Neuronal stem cell (in vitro differentiated cells): ENCODE data around the gene GALNT11.

Source experiments
- DNase-seq: peaks from one replicate; pipeline ENCODE4 v3.0.0-alpha.2; 2013; ENCODE audit warnings: low spot score
- H2AFZ ChIP-seq: one replicate; pipeline ENCODE4 v1.6.1; 2013; ENCODE audit warnings: mild to moderate bottlenecking, low read length, inconsistent platforms
- H2AK5ac ChIP-seq: 2 replicates; pipeline ENCODE4 v1.6.1; 2013; ENCODE audit warnings: low read depth, mild to moderate bottlenecking, inconsistent platforms, low read length, moderate library complexity, mixed read lengths
- H2BK120ac ChIP-seq: 2 replicates; pipeline ENCODE4 v1.6.1; 2013; ENCODE audit warnings: low read depth, mild to moderate bottlenecking, inconsistent platforms, low read length, moderate library complexity, mixed read lengths
- H2BK12ac ChIP-seq: one replicate; pipeline ENCODE4 v1.6.1; 2013; ENCODE audit warnings: low read length, inconsistent platforms
- H2BK15ac ChIP-seq: 2 replicates; pipeline ENCODE4 v1.6.1; 2013; ENCODE audit warnings: mild to moderate bottlenecking, low read length, inconsistent platforms, mixed read lengths
- H2BK5ac ChIP-seq: one replicate; pipeline ENCODE4 v1.6.1; 2013; ENCODE audit warnings: inconsistent platforms, mild to moderate bottlenecking, low read length, moderate library complexity
- H3K14ac ChIP-seq: one replicate; pipeline ENCODE4 v1.6.1; 2013; ENCODE audit warnings: low read length, inconsistent platforms
- H3K18ac ChIP-seq: 2 replicates; pipeline ENCODE4 v1.6.1; 2013; ENCODE audit warnings: low read length, inconsistent platforms
- H3K23ac ChIP-seq: 2 replicates; pipeline ENCODE4 v1.6.1; 2013; ENCODE audit warnings: low read depth, mild to moderate bottlenecking, mixed read lengths, low read length, inconsistent platforms; ENCODE audit not compliant: poor library complexity
- H3K27ac ChIP-seq: replicated peaks from 3 replicates; pipeline ENCODE4 v1.5.1; 2013; ENCODE audit warnings: low read length, inconsistent platforms
- H3K27me3 ChIP-seq, 3 experiments: 2 replicates each; pipeline ENCODE4 v1.6.1; 2013; ENCODE audit warnings: low read length in 3 of 3, mild to moderate bottlenecking in 2 of 3, inconsistent platforms in 1 of 3, low read depth in 1 of 3, mixed read lengths in 1 of 3, moderate library complexity in 1 of 3; ENCODE audit not compliant: control insufficient read depth in 3 of 3, insufficient read depth in 3 of 3
- H3K36me3 ChIP-seq, 2 donors: replicated peaks in 1 of 2; 2 replicates each; pipeline ENCODE4 v1.6.1; 2013; ENCODE audit warnings: low read length in 2 of 2; ENCODE audit not compliant: control insufficient read depth in 2 of 2, insufficient read depth in 2 of 2
- H3K4ac ChIP-seq: 2 replicates; pipeline ENCODE4 v1.6.1; 2013; ENCODE audit warnings: inconsistent platforms, mild to moderate bottlenecking, low read length, moderate library complexity
- H3K4me1 ChIP-seq, 2 donors: 1 replicate in 1 of 2; 2 replicates in 1 of 2; pipeline ENCODE4 v1.6.1; 2013; ENCODE audit warnings: low read length in 2 of 2, low read depth in 1 of 2; ENCODE audit not compliant: control insufficient read depth in 2 of 2, insufficient read depth in 1 of 2
- H3K4me2 ChIP-seq: one replicate; pipeline ENCODE4 v1.6.1; 2013; ENCODE audit warnings: mild to moderate bottlenecking, low read length, inconsistent platforms; ENCODE audit not compliant: insufficient read depth, poor library complexity, severe bottlenecking
- H3K4me3 ChIP-seq, 2 donors: 2 replicates each; pipeline ENCODE4 v1.5.1; 2013; ENCODE audit warnings: low read length in 2 of 2, mild to moderate bottlenecking in 2 of 2, inconsistent platforms in 1 of 2, moderate library complexity in 1 of 2
- H3K79me1 ChIP-seq: one replicate; pipeline ENCODE4 v1.6.1; 2013; ENCODE audit warnings: low read depth, mild to moderate bottlenecking, inconsistent platforms, low read length, moderate library complexity
- H3K9ac ChIP-seq: one replicate; pipeline ENCODE4 v1.6.1; 2013; ENCODE audit warnings: mild to moderate bottlenecking, low read depth, low read length, inconsistent platforms; ENCODE audit not compliant: poor library complexity
- H3K9me3 ChIP-seq, 2 donors: replicated peaks in 1 of 2; 2 replicates each; pipeline versions ENCODE3 to v1.6.1; 2013; ENCODE audit warnings: low read length in 2 of 2, mild to moderate bottlenecking in 2 of 2, inconsistent platforms in 1 of 2, low read depth in 1 of 2, mixed read lengths in 1 of 2, moderate library complexity in 1 of 2; ENCODE audit not compliant: control insufficient read depth in 2 of 2, insufficient read depth in 1 of 2
- H4K8ac ChIP-seq: one replicate; pipeline ENCODE4 v1.6.1; 2013; ENCODE audit warnings: low read depth, mild to moderate bottlenecking, inconsistent platforms, low read length, moderate library complexity
- H4K91ac ChIP-seq: one replicate; pipeline ENCODE4 v1.6.1; 2013; ENCODE audit warnings: low read length, low read depth, mild to moderate bottlenecking, inconsistent platforms; ENCODE audit not compliant: poor library complexity
- WGBS, 2 donors: extraction: QIAGEN DNeasy Blood & Tissue Kit; methylation state at CpG; one replicate each; pipeline ENCODE4 v1.1.7; 2013; ENCODE audit warnings: missing lambda C conversion rate in 2 of 2, mixed read lengths in 1 of 2; ENCODE audit not compliant: insufficient read length in 2 of 2, insufficient replicate concordance in 1 of 2; ENCODE audit errors: extremely low coverage in 2 of 2; 5-methylcytosine and 5-hydroxymethylcytosine counted together

The GALNT11 gene

GRCh38 chr7:152013230-152013629 lies 12.2 kb upstream of the GALNT11 start:
- Histone ChIP-seq H4K8ac (no peak overlapping the region), H2BK15ac (no peak overlapping the region), H2BK5ac (no peak overlapping the region), H3K79me1 (no peaks in the 10 kb centered on the region), H3K27ac (no peak overlapping the region), H3K36me3 (no peaks in the 10 kb centered on the region), H3K9ac (no peak overlapping the region), H4K91ac (no peak overlapping the region), H3K18ac (no peak overlapping the region), H3K9me3 (no peaks in the 10 kb centered on the region), H3K23ac (no peak overlapping the region), H3K14ac (no peak overlapping the region), H2BK12ac (no peak overlapping the region), H3K27me3 (no peaks in the 10 kb centered on the region), H3K4me3 (no peak overlapping the region), H3K4ac (no peak overlapping the region), H2AFZ (no peak overlapping the region), H2BK120ac (no peak overlapping the region), H2AK5ac (no peak overlapping the region), H3K4me2 (no peak overlapping the region), H3K4me1 (no peaks in the 10 kb centered on the region)
- no CpG with 5 or more reads among the region's 3 CpGs for WGBS, 2 donors
- no peak for DNase-seq

GRCh38 chr7:152013974-152014373 lies 11.5 kb upstream of the GALNT11 start:
- Histone ChIP-seq H3K9ac (no peak overlapping the region), H2BK120ac (no peak overlapping the region), H3K23ac (no peak overlapping the region), H3K79me1 (no peaks in the 10 kb centered on the region), H3K9me3 (no peaks in the 10 kb centered on the region), H4K8ac (no peak overlapping the region), H3K18ac (no peak overlapping the region), H3K4ac (no peak overlapping the region), H2BK15ac (no peak overlapping the region), H3K14ac (no peak overlapping the region), H3K27me3 (no peaks in the 10 kb centered on the region), H2BK12ac (no peak overlapping the region), H2AK5ac (no peak overlapping the region), H2BK5ac (no peak overlapping the region), H3K4me1 (no peaks in the 10 kb centered on the region), H3K4me2 (no peak overlapping the region), H3K36me3 (no peaks in the 10 kb centered on the region), H2AFZ (no peak overlapping the region), H4K91ac (no peak overlapping the region), H3K4me3 (no peak overlapping the region), H3K27ac (no peak overlapping the region)
- WGBS, 2 donors = no CpG with 5 or more reads among the region's 4 CpGs
- DNase-seq = no peak

- no peaks in the 10 kb centered on the region for H3K9me3 ChIP-seq
- H4K8ac ChIP-seq = no peak overlapping the region
- H3K14ac ChIP-seq = no peak overlapping the region
- H3K4ac ChIP-seq = no peak overlapping the region
- no peak overlapping the region for H2BK120ac ChIP-seq
- no peaks in the 10 kb centered on the region for H3K27me3 ChIP-seq
- no peak overlapping the region for H4K91ac ChIP-seq
- no peak overlapping the region for H2BK5ac ChIP-seq
- H3K18ac ChIP-seq = no peak overlapping the region
- H3K9ac ChIP-seq = no peak overlapping the region
- H2AFZ ChIP-seq = no peak overlapping the region
- no peak overlapping the region for H3K23ac ChIP-seq
- no peaks in the 10 kb centered on the region for H3K36me3 ChIP-seq
- no peak overlapping the region for H2AK5ac ChIP-seq
- H2BK12ac ChIP-seq = no peak overlapping the region
- H2BK15ac ChIP-seq = no peak overlapping the region
- no peak overlapping the region for H3K27ac ChIP-seq
- no peaks in the 10 kb centered on the region for H3K4me1 ChIP-seq
- DNase-seq = no peak
- WGBS, 2 donors = no CpG with 5 or more reads among the region's 5 CpGs
- H3K79me1 ChIP-seq = no peaks in the 10 kb centered on the region
- no peak overlapping the region for H3K4me2 ChIP-seq
- no peak overlapping the region for H3K4me3 ChIP-seq
Measured at GRCh38 chr7:152014722-152015121, 10.8 kb upstream of the GALNT11 start.

- Histone ChIP-seq H2BK120ac (no peak overlapping the region), H2BK15ac (no peak overlapping the region), H3K18ac (no peak overlapping the region), H2AFZ (no peak overlapping the region), H3K36me3 (no peaks in the 10 kb centered on the region), H4K91ac (no peak overlapping the region), H2BK5ac (no peak overlapping the region), H3K27me3 (no peaks in the 10 kb centered on the region), H2AK5ac (no peak overlapping the region), H2BK12ac (no peak overlapping the region), H3K9ac (no peak overlapping the region), H3K9me3 (no peaks in the 10 kb centered on the region), H3K4me3 (no peak overlapping the region), H3K14ac (no peak overlapping the region), H3K23ac (no peak overlapping the region), H3K27ac (no peak overlapping the region), H4K8ac (no peak overlapping the region), H3K79me1 (no peaks in the 10 kb centered on the region), H3K4me2 (no peak overlapping the region), H3K4me1 (no peaks in the 10 kb centered on the region), H3K4ac (no peak overlapping the region)
- DNase-seq = no peak
- WGBS, 2 donors = no CpG with 5 or more reads among the region's 7 CpGs
Measured at GRCh38 chr7:152015600-152015999, 9.9 kb upstream of the GALNT11 start.
